Measurements from ENCODE around the gene TRIM71.
"Not testable (repeated sequence)": the region's sequence is repeated elsewhere in the genome, so short reads cannot be mapped to it uniquely, and the experiment has no call there.

TRIM71 gene

DNA sequence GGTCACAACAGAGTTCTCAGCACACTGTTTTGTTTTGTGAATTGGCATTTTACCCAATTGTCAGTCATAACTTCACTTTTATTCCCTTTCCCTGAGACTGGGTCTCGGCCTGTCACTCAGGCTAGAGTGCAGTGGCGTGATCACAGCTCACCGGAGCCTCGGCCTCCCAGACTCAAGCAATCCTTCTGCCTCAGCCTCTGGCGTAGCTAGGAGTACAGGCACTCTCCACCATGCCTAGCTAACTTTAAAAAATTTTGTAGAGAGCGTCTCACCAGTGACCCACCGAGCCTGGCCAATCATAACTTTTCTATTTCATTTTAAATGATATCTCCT is 26.5 kb downstream of the TRIM71 start:
- DNase-seq, result no peak

DNA sequence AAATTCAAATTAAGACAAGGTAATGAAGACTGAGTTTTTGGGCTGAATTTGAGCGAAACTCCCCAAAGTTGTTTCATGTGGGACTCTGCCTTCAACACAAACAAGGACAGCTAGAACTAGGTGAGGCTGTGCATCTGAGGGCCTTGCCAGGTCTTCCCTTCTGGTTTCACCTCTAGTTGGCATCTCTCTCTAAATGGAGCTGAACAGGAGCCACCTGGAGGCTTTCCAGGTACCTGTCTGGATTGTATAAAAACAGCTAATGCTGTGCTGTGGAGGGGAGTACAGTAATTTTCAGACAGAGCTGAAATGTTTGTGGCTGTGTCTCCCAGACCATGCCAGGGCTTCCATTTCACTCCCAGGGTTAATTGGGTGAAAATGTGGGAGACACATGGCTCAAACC is 27.1 kb downstream of the TRIM71 start:
- DNase-seq, result no peak

DNA sequence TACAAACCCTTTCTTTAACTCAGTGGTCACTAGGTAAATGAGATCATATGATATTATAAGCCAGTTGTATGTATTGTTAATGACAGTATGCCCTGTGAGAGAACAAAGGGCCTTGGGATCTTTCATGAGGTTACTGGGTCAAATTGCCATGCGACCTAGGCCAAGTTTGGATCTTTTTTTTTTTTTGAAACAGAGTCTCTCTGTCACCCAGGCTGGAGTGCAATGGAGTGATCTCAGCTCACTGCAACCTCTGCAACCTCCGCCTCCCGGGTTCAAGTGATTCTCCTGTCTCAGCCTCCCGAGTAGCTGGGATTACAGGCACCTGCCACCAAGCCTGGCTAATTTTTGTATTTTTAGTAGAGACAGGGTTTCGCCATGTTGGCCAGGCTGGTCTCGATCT is 27.7 kb downstream of the TRIM71 start:
- not testable (repeated sequence) for DNase-seq

DNA sequence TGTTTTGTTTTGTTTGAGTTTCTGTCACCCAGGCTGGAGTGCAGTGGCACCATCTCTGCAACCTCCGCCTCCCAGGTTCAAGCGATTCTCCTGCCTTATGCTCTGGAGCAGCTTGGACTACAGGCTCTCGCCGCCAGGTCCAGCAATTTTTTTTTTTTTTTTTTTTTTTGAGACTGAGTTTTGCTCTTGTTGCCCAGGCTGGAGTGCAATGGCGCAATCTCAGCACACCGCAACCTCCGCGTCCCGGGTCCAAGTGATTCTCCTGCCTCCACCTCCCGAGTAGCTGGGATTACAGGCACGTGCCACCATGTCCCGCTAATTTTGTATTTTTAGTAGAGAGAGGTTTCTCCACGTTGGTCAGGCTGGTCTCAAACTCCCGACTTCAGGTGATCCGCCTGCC is 29.2 kb downstream of the TRIM71 start:
- DNase-seq, result not testable (repeated sequence)

DNA sequence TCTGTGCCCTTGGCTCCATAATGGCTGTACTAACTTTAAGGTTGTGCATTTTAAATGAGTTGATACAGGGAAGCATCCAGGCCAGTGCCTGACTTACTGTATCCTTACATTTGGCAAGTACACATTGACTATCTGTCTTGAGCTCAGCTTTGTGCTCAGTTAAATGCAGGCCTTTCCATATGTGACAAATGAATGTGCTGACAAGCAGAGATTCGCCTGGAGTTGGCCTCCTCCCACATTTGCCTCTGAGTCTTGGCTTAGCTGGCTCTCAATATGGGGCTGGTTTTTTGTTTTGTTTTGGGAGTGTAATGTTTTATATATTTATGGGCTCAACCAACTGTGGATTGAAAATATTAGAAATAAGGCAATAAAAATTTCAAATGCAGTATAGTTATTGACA is 29.7 kb downstream of the TRIM71 start:
- DNase-seq, result no peak

- no peak for DNase-seq
Observed at GRCh38 chr3:32848215-32848614, 30.4 kb downstream of the TRIM71 start.

DNA sequence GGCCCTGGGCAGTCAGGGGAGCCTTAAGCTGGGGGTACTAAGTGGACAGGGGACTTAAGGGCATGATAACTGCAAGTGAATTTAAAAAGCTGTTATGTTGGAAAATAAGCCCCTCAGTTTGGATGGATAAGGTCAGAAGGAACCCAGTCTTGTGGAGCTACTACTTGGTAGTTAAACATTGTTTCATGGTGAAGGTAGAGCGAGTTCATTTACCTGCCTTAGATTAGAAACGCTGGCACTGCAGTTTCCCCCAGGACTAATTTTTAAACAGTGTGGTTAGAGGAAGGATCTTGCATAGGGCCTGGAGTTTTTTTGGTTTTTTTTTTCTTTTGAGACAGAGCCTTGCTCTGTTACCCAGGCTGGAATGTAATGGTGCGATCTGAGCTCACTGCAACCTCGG is 31.2 kb downstream of the TRIM71 start:
- no peak for DNase-seq

GRCh38 chr3:32850226-32850625 is 32.4 kb downstream of the TRIM71 start:
- no peak for DNase-seq

GRCh38 chr3:32850636-32851035 is 32.8 kb downstream of the TRIM71 start:
- DNase-seq, result no peak

DNA sequence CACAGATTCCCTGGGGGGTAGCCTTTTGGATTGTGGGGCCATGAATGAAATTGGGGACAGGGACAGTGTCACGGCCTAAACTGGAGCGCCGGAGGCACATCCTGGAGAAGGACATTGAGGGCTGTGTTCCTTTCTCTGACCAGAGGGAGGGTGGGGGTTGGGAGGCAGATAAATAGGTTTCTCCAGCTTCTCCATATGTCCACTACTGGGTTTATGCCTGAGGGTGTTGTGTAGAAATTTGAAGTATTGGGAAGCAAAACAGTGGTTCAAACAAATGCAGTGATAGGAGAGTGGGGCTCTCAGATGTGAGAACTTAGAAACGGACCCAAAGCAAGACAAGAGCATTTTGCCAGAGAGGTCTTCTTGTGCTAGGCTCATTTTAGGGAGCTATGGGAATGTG is 34.3 kb downstream of the TRIM71 start:
- DNase-seq, result no peak

DNA sequence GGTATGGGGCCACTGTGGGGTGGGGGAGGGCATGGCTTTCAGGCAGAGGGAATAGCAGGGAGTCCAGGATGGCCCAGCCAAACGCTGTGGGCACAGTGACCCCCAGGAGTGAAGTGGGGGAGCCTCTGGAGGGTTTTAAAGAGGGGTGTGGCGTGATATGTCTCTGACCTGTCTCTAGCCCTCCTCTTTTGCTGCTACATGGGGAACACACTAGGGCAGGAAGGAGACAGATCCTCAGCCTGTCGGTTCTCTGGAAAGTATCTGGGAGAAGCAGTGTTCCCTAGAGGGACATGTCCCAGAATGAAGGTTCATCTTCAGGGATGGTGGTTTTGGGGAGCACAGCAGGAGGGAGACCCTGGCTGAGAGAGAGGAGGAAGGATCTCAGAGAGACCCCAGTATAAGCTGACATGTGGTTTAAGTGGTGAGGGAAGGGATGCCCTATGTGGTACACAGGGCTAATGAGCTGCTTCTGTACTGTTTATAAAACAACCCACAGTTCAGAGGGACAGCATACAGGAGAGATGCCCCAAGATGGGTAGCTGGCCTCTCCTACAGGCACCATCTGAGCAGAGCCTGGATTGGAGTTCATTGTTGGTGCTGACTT is 37.7 kb downstream of the TRIM71 start:
- no peak for DNase-seq

DNA sequence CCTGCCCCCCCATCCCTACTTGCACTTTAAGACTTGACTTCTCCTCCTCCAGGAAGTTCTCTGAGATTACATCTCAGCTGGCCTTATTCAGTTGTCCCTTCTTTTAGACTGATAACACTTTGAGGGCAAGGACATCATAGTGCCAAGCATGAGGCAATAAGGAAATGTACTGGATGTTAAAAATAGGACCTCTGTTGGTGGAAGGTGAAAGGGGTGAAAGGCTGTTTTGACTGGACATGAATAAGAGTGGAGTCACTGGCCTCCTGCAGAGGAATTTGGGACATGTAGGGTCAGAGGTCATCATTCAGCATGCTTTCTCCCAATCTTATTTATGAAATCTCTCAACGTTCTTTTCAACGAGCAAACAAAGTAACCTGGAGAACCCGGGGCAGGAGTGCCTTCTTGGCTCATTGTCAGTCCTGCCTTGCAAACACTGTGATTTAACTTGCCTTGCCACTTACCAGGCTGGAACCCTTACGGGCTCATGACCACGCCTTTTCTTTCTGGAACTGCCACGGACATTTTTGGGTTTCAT is 38.6 kb downstream of the TRIM71 start:
- DNase-seq, result no peak

- DNase-seq, result no peak
Observed at GRCh38 chr3:32856901-32857507, 39.2 kb downstream of the TRIM71 start.

DNA sequence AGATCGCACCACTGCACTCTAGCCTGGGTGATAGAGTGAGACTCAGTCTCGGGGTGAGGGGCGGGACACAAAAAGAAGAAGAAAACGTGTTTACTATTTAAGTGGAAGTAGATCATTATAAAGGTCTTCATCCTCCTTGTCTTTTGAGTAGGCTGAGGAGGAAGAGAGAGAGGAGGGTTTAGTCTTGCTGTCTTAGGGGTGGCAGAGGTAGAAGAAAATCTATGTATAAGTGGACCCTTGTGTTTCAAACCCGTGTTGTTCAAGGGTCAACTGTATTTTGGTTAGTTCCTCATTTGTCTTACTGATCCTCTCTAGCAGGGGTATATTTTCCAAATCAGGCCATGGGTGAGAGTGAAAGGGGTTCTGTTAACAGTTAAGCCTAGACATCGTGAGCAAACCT is 40.1 kb downstream of the TRIM71 start:
- no peak for DNase-seq

DNA sequence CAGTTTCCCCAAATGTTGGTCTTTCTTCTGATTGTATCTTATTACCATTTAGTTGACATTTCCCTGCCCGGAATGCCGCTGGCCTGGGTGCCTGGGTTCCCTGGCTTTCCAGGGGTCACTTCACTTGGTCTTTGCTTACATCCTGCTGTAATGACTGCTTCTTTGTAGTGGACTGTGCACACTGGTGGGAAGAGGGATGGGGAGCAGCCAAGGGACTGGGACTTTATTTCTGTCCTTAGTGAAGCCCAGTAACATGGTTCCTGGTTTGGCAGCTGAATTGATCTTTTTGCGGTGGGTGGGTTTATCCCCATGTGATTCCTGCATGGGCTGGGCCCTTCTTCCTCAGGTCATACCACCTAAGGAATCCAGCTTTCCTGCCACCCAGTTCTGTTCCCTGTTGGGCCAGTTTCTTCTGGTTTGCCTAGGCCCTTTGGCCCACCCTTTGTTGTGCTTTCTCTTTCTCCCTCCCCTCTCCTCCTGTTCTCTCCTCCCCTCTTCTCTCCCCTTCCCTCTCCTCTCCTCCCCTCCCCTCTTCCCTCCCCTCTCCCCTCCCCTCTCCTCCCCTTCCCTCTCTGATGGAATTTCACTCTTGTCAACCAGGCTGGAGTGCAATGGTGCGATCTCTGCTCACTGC is 41.9 kb downstream of the TRIM71 start:
- no peak for DNase-seq

DNA sequence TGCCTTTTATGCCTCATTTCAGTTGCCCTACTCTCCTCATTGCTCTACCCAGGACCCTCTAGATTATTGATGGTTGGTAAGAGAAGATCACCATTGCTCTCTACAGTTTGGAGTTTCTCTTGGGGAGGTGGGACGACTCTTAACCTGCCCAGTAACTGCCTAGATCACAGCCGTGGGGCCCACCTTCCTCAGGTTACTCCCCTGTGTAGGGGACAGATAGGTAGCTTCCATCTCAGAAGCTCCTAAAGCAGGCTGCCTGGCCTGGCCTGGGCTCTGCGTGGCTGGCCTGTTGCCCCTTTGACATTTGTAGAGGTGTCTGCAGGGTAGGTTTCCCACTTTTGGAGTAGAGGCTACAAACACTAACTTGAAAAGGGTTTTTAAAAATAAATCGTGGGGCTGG is 42.7 kb downstream of the TRIM71 start:
- DNase-seq, result no peak

- no peak for DNase-seq
Observed at GRCh38 chr3:32861681-32862080, 43.9 kb downstream of the TRIM71 start.

GRCh38 chr3:32862247-32862935 is 44.6 kb downstream of the TRIM71 start:
- no peak for DNase-seq

GRCh38 chr3:32862936-32863487 is 45.2 kb downstream of the TRIM71 start:
- DNase-seq, result no peak

DNA sequence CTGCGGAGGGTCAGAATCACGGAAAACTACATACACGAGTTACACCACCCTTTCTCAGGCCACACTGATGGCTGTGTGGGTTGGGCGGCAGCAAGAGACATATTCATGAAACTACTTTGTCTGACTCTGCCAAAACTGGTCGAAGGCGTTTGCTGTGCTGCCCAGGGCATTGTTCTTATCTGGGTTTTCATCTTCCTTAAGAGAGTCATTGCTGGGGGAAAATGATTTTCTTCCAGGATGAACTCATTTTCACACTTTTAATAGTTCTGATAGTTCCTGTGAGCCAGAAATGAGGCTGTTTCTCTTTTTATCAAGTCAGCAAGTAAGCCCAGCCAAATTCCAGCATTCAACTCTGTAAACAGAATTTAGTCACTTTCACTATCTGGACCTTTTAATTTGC is 47.6 kb downstream of the TRIM71 start:
- DNase-seq, result no peak

DNA sequence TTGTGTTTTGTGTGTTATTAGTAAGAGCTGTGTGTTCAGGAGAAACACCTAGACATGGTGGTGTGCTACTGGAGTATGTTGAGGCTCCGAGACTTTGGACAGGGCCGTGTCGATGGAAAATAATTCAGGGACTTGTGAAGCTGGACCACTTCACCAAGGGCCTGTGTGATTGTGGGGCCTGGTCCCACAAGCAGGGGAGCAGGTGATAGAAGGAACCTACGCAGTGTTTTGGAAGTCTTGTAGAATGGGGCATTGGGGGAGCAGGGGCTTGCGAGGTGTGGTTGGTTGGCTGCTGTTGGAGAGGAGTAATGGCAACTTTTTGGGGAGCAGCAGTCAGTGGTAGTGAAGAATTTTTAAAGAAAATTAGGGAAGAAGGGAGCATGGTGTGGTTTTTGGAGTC is 48.7 kb downstream of the TRIM71 start:
- no peak for DNase-seq

DNA sequence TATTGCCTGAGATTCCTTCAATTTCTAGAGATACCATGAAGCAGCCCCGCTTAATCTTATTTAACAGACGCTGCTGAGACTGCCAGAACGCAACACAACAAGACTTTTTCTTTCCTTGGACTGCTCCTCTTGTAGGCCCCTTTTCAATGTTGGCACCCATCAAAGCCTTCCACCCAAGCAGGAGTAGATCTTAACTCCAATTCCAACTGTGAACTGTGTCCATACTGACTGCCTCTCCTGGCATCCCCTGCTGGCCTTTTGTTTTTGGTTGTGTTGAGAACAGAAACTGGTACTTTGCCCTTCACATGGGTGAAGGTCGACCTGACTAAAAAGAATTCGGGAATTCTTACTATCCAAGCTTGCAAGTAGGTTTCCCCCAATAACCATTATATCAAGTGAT is 50.2 kb downstream of the TRIM71 start:
- no peak for DNase-seq

- no peak for DNase-seq
Observed at GRCh38 chr3:32868719-32869512, 51.1 kb downstream of the TRIM71 start.

Measured in activated CD8-positive, alpha-beta memory T cell treated with anti-CD3 and anti-CD28 coated beads, Interleukin-2, amount 50 U/mL, for 4 hours (primary cell).